Choroid plexus epithelial cell (primary cell): ENCODE measurements around the gene MT1HL1.

Experiments
- DNase-seq: peaks from one replicate; pipeline ENCODE4 v3.0.0-alpha.2; 2010; ENCODE audit warnings: low read depth
- H3K4me3 ChIP-seq: 2 replicates; pipeline ENCODE4 v1.5.1; 2011; ENCODE audit warnings: low read depth, mild to moderate bottlenecking, control low read depth, low read length, moderate library complexity
- TF ChIP-seq, protein P1 (sequence below): conservative IDR thresholded peaks from 2 replicates; pipeline ENCODE4 v1.5.1; 2011; ENCODE audit warnings: low read depth, mild to moderate bottlenecking, control low read depth, inconsistent platforms, low read length, moderate library complexity

MT1HL1 gene

GRCh38 chr1:236959112-236959511 is 45.1 kb downstream of the MT1HL1 start:
- no peak for DNase-seq
- TF ChIP-seq, protein P1, sequence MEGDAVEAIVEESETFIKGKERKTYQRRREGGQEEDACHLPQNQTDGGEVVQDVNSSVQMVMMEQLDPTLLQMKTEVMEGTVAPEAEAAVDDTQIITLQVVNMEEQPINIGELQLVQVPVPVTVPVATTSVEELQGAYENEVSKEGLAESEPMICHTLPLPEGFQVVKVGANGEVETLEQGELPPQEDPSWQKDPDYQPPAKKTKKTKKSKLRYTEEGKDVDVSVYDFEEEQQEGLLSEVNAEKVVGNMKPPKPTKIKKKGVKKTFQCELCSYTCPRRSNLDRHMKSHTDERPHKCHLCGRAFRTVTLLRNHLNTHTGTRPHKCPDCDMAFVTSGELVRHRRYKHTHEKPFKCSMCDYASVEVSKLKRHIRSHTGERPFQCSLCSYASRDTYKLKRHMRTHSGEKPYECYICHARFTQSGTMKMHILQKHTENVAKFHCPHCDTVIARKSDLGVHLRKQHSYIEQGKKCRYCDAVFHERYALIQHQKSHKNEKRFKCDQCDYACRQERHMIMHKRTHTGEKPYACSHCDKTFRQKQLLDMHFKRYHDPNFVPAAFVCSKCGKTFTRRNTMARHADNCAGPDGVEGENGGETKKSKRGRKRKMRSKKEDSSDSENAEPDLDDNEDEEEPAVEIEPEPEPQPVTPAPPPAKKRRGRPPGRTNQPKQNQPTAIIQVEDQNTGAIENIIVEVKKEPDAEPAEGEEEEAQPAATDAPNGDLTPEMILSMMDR = no peak
- no peak overlapping the region for H3K4me3 ChIP-seq

GRCh38 chr1:236957235-236957634 is 47.0 kb downstream of the MT1HL1 start:
- no peak overlapping the region for H3K4me3 ChIP-seq
- no peak for DNase-seq
- TF ChIP-seq, protein P1 = no peak
